ENCODE measurements around the gene AHDC1.

The AHDC1 gene

DNA sequence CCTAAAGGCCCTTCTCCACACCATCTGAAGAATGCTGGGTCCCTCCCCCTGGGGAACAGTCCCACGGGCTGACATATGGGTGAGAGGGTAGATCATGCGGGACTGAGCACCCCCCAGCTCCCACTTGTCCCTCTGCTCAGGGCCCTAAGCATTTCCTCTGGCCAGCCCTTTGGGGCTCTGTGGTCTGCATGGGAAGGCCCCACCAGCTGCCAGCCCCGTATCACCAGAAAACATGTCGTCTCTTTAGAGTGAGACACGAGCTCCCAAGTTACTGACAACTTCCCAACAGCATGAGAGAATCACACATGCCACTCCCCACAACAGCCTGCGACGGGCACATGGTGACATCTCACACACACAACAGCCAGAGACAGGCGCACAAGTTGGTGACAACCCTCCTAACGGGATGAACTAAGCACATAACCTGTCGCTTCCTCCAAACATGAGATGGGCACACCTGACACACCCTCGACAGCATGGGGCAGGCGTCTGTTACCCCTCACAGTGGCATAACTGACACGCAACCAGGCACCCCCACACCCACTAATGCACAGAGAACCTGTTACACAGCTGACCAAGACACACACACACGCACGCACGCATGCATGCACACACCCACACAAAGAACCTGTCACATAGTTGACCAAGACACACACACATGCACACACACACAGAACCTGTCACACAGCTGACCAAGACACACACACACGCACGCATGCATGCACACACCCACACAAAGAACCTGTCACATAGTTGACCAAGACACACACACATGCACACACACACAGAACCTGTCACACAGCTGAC lies 41.2 kb downstream of the AHDC1 start:
- H3K4me3 ChIP-seq (ENCODE audit: control insufficient read depth, low read depth, low read length): no peak overlapping the region
- TF ChIP-seq, protein P1, sequence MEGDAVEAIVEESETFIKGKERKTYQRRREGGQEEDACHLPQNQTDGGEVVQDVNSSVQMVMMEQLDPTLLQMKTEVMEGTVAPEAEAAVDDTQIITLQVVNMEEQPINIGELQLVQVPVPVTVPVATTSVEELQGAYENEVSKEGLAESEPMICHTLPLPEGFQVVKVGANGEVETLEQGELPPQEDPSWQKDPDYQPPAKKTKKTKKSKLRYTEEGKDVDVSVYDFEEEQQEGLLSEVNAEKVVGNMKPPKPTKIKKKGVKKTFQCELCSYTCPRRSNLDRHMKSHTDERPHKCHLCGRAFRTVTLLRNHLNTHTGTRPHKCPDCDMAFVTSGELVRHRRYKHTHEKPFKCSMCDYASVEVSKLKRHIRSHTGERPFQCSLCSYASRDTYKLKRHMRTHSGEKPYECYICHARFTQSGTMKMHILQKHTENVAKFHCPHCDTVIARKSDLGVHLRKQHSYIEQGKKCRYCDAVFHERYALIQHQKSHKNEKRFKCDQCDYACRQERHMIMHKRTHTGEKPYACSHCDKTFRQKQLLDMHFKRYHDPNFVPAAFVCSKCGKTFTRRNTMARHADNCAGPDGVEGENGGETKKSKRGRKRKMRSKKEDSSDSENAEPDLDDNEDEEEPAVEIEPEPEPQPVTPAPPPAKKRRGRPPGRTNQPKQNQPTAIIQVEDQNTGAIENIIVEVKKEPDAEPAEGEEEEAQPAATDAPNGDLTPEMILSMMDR (conservative IDR thresholded peaks at IDR 0.05; ENCODE audit: control insufficient read depth, insufficient read depth, low read depth, low read length): no peak

DNA sequence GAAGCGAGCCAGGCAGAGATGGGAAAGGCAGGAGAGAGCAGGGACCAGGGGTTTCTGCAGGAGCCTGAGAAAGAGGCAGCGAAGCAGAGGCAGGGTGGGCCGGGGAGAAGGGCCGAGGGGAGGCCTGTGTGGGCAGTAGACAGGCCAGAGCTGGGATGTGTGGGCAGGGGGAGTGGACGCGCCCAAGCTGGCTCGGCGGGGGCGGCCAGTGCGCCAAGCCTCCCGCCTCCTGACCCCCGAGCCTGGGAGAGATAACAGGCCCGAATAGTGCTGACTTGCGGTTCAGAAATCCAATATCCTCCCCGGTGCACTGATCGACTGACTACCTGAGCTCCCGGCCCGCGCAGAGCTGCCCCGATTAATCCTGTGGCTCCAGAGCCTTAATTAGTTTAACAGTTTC lies 41.9 kb downstream of the AHDC1 start:
- TF ChIP-seq, protein P1 (conservative IDR thresholded peaks at IDR 0.05; ENCODE audit: control insufficient read depth, insufficient read depth, low read depth, low read length): no peak
- no peak for DNase-seq (ENCODE audit: low read depth)
- no peak overlapping the region for H3K4me3 ChIP-seq (ENCODE audit: control insufficient read depth, low read depth, low read length)

More for the DNA sequence above, 41.2 kb downstream of the AHDC1 start:
- no peak for DNase-seq (ENCODE audit: low read depth)

DNA sequence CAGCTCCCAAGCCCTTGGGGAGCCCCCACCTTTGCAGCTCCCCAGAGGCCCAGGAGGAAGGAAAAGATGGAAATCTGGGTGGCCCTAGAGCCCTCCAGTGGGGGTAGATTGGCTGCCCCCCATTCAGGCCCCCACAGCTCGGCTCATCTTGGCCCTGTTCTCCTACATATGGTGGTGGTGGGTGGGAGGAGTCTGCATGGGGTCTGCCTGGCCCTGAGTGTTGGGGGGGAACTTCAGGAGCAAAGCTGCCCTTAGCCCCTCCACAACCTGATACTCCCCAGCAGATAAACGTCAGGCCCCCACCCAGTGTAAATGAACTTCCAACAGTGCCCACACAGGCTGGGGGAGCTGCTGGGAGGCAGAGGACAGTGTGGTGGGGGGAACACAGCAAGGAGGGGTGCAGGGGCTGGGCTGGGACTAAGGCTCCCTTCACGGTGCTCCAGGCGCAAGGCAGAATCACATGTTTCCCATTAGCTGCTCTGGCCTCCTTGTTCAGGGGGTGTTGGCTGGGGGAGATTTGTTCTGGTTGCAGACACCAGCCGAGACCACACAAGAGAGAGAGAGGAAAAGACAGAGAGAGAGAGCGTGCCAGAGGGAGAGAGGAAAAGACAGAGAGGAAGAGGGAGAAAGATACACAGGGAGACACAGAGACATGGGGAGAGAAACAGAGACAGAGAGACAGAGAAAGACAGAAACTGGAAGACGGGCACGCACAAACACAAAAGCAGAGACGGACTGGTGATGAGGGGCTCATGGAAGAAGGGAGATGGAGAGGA lies 42.6 kb downstream of the AHDC1 start:
- DNase-seq (ENCODE audit: low read depth): peak; percentile 44
- no peak overlapping the region for H3K4me3 ChIP-seq (ENCODE audit: control insufficient read depth, low read depth, low read length)
- TF ChIP-seq, protein P1 (conservative IDR thresholded peaks at IDR 0.05; ENCODE audit: control insufficient read depth, insufficient read depth, low read depth, low read length): no peak

DNA sequence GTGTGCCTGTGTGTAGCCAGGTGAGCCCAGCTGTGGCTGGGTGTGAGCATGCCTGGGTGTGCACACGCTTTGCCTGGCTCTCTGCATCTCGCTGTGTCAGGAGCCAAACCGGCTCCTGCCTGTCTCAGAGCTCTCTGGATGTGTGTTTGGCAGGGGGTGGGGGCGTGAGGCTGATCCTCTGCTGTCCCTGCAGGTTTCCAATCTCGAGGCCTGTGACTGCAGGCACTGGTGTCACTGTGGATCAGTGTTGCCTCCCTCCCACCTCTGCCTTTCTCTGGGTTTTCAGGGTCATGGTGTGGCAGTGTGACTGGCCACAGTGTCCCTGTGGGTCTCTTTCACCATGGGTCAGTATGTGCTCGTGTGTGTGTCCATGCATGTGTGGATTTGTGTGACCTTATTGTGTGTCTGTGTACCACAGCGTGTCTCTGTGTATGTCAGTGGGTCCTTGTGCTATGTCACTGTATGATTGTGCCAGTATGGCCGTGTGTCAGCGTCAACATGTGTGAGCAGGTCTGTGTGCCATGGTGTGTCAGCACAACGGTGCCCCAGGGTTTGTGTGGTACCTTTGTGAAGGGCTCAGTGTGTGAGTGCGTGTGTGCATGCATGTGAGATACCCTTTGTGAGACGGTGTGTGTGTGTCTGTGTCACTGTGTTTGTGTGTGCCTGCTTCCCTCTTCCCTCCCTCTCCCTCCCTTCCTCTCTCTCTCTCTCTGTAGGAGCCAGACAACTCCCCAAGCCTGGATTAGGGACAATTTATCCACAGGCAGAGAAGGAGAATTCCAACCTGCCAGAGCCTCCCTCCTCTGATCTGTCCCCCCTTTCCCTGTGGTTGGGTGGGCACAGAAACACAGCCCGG lies 43.4 kb downstream of the AHDC1 start:
- TF ChIP-seq, protein P1 (conservative IDR thresholded peaks at IDR 0.05; ENCODE audit: control insufficient read depth, insufficient read depth, low read depth, low read length): no peak
- no peak for DNase-seq (ENCODE audit: low read depth)
- H3K4me3 ChIP-seq (ENCODE audit: control insufficient read depth, low read depth, low read length): no peak overlapping the region

DNA sequence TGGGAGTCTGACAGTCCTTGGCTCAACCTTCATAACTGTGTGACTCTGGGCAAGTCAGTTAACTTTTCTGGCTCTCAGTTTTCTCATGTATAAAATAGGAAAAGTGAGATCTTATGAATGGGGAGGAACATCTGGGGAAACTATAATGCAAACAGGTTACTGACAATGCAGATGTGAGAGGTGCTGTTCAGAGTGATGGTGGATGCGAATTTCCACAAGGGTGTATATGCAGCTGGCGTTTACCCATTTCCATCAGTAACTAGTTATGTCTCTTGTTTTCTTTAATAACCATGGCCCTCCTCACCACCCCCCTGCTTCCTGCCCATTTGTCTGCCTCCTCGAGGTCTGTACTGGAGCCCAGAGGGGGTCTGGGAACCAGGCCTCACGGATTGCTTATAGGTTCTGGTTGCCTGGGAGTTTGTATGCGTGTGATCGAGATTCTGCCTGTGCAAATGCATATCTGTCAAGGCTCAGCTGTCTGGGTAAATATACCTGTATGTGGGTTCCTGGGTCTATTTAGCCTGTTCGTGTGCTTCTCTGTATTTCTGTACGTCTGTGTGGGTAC lies 44.4 kb downstream of the AHDC1 start:
- no peak for DNase-seq (ENCODE audit: low read depth)
- no peak overlapping the region for H3K4me3 ChIP-seq (ENCODE audit: control insufficient read depth, low read depth, low read length)
- TF ChIP-seq, protein P1 (conservative IDR thresholded peaks at IDR 0.05; ENCODE audit: control insufficient read depth, insufficient read depth, low read depth, low read length): no peak
